C4-2B (cell line): Measurements from ENCODE around the gene PTPRT.

Experiments
- H3K27ac ChIP-seq: fragments of 450-650 bp; 2 replicates; pipeline ENCODE4 v1.5.1; 2017
- ZFX ChIP-seq: fragments of 450-650 bp; IDR thresholded peaks from 2 replicates; pipeline ENCODE4 v1.6.1; 2017
- TF ChIP-seq, protein P1 (sequence below): fragments of 450-650 bp; conservative IDR thresholded peaks from 2 replicates; pipeline ENCODE4 v1.5.1; 2017; ENCODE audit warnings: mild to moderate bottlenecking

Gene PTPRT

DNA sequence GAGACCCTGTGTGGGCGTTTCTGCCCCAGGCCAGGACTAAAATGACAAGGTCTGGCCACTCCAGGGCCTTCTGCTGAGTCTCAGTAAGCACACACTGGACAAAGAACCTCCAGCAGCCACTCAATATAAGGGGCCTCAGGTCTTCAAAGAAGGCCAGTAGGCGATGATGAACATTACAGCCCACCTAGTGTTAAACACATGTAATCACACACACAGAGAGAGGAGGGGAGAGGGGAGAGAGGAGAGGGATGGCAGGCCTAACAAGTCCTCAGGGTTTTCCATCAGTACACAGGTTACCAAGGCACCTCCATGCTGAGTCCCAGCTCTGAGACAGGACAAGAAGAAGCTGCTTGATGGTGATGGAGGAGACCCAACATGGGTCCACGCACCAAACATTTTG is 325.6 kb downstream of the PTPRT start:
- H3K27ac ChIP-seq = no peak overlapping the region
- no peak for TF ChIP-seq ZFX
- TF ChIP-seq, protein P1, sequence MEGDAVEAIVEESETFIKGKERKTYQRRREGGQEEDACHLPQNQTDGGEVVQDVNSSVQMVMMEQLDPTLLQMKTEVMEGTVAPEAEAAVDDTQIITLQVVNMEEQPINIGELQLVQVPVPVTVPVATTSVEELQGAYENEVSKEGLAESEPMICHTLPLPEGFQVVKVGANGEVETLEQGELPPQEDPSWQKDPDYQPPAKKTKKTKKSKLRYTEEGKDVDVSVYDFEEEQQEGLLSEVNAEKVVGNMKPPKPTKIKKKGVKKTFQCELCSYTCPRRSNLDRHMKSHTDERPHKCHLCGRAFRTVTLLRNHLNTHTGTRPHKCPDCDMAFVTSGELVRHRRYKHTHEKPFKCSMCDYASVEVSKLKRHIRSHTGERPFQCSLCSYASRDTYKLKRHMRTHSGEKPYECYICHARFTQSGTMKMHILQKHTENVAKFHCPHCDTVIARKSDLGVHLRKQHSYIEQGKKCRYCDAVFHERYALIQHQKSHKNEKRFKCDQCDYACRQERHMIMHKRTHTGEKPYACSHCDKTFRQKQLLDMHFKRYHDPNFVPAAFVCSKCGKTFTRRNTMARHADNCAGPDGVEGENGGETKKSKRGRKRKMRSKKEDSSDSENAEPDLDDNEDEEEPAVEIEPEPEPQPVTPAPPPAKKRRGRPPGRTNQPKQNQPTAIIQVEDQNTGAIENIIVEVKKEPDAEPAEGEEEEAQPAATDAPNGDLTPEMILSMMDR = no peak

DNA sequence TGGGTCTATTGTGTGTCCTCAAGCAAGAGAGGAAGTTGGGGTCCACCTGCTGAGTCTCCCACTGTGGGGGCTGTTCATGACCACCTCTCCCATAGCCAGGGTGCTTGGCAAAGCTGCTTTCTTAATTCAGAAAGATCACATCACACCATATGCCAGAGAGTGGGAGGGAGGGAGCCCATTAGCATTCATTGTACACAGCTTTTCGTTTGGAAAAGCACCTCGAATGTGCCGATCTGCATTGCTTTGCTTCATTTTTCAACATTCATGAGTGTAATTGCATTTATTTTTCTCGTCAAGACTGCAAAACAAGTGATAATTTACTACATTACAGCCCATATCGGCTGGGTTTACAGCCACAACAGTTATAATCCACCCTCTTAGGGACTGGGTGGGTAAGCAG is 327.3 kb downstream of the PTPRT start:
- H3K27ac ChIP-seq = no peak overlapping the region
- TF ChIP-seq ZFX = no peak
- TF ChIP-seq, protein P1 = no peak

DNA sequence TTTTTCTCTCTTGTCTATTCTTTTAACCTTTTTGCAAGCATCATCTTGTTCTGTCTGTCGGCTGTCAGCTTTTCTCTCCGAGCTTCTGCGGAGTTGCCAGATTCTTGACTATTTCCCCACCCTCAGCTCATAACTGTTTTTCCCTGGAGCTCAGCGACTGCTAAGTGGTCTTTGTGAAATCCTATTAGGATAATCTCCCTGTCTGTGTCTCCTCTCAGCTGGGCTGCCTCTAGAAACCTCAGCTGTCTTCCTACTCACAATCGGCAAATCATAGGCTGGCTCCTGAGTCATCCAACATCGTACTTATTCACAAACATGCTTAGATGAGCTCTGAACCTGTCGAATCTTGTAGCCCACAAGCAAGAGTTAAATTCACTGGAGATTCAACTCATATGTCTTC is 332.3 kb downstream of the PTPRT start:
- TF ChIP-seq, protein P1 = no peak
- TF ChIP-seq ZFX = no peak
- no peak overlapping the region for H3K27ac ChIP-seq

DNA sequence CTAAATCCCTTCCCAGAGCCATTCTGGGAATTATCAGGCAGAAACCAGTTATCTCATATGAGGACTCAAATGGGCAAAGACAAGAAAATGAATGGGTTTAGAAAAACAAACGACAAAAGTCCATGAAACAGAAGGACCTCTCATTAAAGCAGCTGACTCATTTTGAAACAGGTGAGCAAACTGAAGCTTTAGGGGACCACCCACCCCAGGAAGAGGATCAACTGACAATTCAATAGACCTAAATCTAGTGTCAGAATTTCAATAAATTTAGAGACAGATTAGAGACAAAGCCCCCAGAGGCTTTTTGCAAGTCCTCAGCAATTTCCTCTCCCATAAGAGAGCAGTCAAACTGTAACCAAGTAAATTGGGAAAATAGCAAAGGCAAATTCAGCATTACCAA is 333.8 kb downstream of the PTPRT start:
- TF ChIP-seq, protein P1 = no peak
- no peak for TF ChIP-seq ZFX
- H3K27ac ChIP-seq = no peak overlapping the region

DNA sequence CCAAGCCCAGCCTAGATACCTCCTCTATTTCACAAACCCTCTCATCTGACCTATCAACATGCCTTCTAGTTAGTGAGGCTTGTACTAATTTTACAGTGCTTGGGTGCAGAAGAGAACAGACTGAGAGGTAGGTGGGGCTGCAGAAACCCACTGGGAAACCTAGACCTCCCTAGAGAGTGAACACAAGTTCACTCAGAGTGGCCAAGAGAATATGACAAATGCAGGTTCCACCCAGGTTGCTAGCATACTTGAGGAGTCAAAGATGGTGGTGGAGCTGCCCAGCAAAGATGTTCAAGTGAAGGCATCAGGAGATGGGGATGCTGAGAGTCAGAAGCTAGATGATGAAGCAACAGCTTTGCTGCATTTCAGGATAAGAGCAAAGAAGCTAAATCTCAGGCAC is 337.0 kb downstream of the PTPRT start:
- TF ChIP-seq, protein P1 = no peak
- no peak for TF ChIP-seq ZFX
- no peak overlapping the region for H3K27ac ChIP-seq

DNA sequence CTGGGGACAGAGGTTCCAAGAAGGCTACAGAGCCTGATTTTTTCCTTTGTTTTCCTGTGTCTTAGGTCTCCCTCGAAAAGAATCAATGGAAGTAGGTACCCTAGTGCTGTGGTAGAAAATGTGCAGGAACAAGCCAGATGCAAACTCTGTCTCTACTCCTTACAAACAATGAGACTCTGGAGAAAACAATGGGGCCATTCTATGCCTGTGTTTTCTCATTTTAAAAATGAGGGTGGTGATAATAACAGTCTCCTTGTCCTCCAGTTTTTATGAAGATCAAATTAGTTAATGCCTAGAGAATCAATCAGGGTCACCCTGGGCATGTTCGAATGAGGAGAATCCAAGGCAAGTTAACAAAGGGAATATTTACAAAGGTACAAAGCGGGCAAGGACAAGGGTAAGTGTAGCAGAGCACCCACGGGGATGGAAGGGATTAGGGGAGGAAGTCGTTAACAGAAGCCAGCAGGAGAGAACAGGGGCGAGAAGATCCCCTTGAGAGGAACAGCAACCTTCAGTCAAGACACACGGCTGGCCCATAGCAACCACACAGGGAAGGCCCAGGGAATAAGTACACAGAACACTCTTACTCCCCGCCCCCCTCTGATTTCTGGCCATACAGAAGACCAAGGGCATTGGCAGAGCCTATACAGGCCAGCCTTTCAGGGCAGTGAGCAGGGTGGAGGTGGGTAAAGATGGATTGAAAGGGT is 342.8 kb downstream of the PTPRT start:
- H3K27ac ChIP-seq = no peak overlapping the region
- no peak for TF ChIP-seq ZFX
- TF ChIP-seq, protein P1 = no peak

DNA sequence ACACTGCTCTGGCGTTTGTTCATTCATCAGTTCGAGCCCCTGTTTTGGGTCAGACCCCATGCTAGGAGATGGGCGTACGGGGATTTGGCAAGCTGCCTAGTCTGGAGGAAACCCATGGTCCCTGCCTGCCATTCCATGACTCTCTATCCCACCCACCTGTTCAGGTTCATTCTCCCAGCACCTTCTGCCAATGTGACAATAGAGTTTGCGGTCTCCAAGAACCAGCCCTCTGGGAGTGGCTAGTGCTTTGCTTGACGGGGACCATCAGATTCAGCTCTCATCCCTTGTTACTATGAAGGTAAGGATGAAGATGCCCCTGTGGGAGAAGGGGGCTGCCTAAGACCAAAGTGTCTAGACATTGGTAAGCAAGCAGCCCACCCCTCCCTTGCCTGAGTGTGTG is 345.0 kb downstream of the PTPRT start:
- TF ChIP-seq, protein P1 = no peak
- no peak for TF ChIP-seq ZFX
- H3K27ac ChIP-seq = no peak overlapping the region
